HEK293 (cell line): ENCODE measurements around the gene PROSER3.

ENCODE experiments used
- BCL11B ChIP-seq: fragments of 450-650 bp; formaldehyde crosslinking; IDR thresholded peaks from 2 replicates; pipeline ENCODE4 v1.5.1; 2016; ENCODE audit warnings: low read depth, missing biosample characterization, missing genetic modification characterization
- KLF10 ChIP-seq: fragments of 450-650 bp; IDR thresholded peaks from 2 replicates; pipeline ENCODE4 v1.5.1; 2018; ENCODE audit warnings: missing biosample characterization, mild to moderate bottlenecking, missing genetic modification characterization
- KLF16 ChIP-seq: fragments of 450-650 bp; formaldehyde crosslinking; IDR thresholded peaks from 2 replicates; pipeline ENCODE4 v1.5.1; 2017; ENCODE audit warnings: missing biosample characterization, missing genetic modification characterization
- PRDM4 ChIP-seq: fragments of 450-650 bp; formaldehyde crosslinking; IDR thresholded peaks from 2 replicates; pipeline ENCODE4 v1.5.1; 2017; ENCODE audit warnings: missing biosample characterization, missing genetic modification characterization
- SP3 ChIP-seq: fragments of 450-650 bp; formaldehyde crosslinking; IDR thresholded peaks from 2 replicates; pipeline ENCODE4 v1.5.1; 2016; ENCODE audit warnings: missing biosample characterization, missing genetic modification characterization
- TSHZ1 ChIP-seq: fragments of 450-650 bp; formaldehyde crosslinking; IDR thresholded peaks from 2 replicates; pipeline ENCODE4 v1.5.1; 2016; ENCODE audit warnings: missing biosample characterization, missing genetic modification characterization, borderline replicate concordance
- ZBTB10 ChIP-seq: fragments of 450-650 bp; formaldehyde crosslinking; IDR thresholded peaks from 2 replicates; pipeline ENCODE4 v1.5.1; 2016; ENCODE audit warnings: missing biosample characterization, missing genetic modification characterization
- ZBTB49 ChIP-seq: fragments of 450-650 bp; formaldehyde crosslinking; IDR thresholded peaks from 2 replicates; pipeline ENCODE4 v1.5.1; 2016; ENCODE audit warnings: missing biosample characterization, missing genetic modification characterization, low read depth
- ZFP37 ChIP-seq: fragments of 450-650 bp; formaldehyde crosslinking; IDR thresholded peaks from 2 replicates; pipeline ENCODE4 v1.5.1; 2016; ENCODE audit warnings: missing biosample characterization, missing genetic modification characterization
- ZNF221 ChIP-seq: fragments of 450-650 bp; formaldehyde crosslinking; IDR thresholded peaks from 2 replicates; pipeline ENCODE4 v1.5.1; 2017; ENCODE audit warnings: missing biosample characterization, missing genetic modification characterization, borderline replicate concordance
- ZNF280C ChIP-seq: fragments of 450-650 bp; formaldehyde crosslinking; IDR thresholded peaks from 2 replicates; pipeline ENCODE4 v1.5.1; 2016; ENCODE audit warnings: missing biosample characterization, missing genetic modification characterization
- ZNF362 ChIP-seq: fragments of 450-650 bp; formaldehyde crosslinking; IDR thresholded peaks from 2 replicates; pipeline ENCODE4 v1.5.1; 2016; ENCODE audit warnings: missing biosample characterization, missing genetic modification characterization
- ZNF416 ChIP-seq: fragments of 450-650 bp; formaldehyde crosslinking; IDR thresholded peaks from 2 replicates; pipeline ENCODE4 v1.5.1; 2016; ENCODE audit warnings: missing biosample characterization, missing genetic modification characterization
- ZNF501 ChIP-seq: fragments of 450-650 bp; formaldehyde crosslinking; IDR thresholded peaks from 2 replicates; pipeline ENCODE4 v1.5.1; 2016; ENCODE audit warnings: missing biosample characterization, missing genetic modification characterization
- ZNF580 ChIP-seq: fragments of 450-650 bp; formaldehyde crosslinking; IDR thresholded peaks from 2 replicates; pipeline ENCODE4 v1.5.1; 2016; ENCODE audit warnings: missing biosample characterization, missing genetic modification characterization
- ZNF610 ChIP-seq: fragments of 450-650 bp; formaldehyde crosslinking; IDR thresholded peaks from 2 replicates; pipeline ENCODE4 v1.5.1; 2016; ENCODE audit warnings: missing biosample characterization, missing genetic modification characterization, borderline replicate concordance
- ZNF624 ChIP-seq: fragments of 450-650 bp; formaldehyde crosslinking; IDR thresholded peaks from 2 replicates; pipeline ENCODE4 v1.5.1; 2017; ENCODE audit warnings: missing biosample characterization, missing genetic modification characterization
- ZNF768 ChIP-seq: fragments of 450-650 bp; formaldehyde crosslinking; IDR thresholded peaks from 2 replicates; pipeline ENCODE4 v1.5.1; 2018; ENCODE audit warnings: missing biosample characterization, mild to moderate bottlenecking, missing genetic modification characterization
- ZNF777 ChIP-seq: fragments of 450-650 bp; formaldehyde crosslinking; IDR thresholded peaks from 2 replicates; pipeline ENCODE4 v1.5.1; 2017; ENCODE audit warnings: missing biosample characterization, missing genetic modification characterization, borderline replicate concordance
- ZNF785 ChIP-seq: fragments of 450-650 bp; formaldehyde crosslinking; IDR thresholded peaks from 2 replicates; pipeline ENCODE4 v1.5.1; 2016; ENCODE audit warnings: missing biosample characterization, missing genetic modification characterization
- ZSCAN18 ChIP-seq: fragments of 450-650 bp; formaldehyde crosslinking; IDR thresholded peaks from 2 replicates; pipeline ENCODE4 v1.5.1; 2016; ENCODE audit warnings: missing biosample characterization, missing genetic modification characterization

PROSER3 gene

GRCh38 chr19:35716801-35717664, 40.9 kb upstream of the PROSER3 start (continued):
- TF ChIP-seq KLF16 (tag by site-specific recombination) (peak; percentile 96), ZBTB10 (peak; percentile 98), ZNF280C (tag by site-specific recombination) (no peak), ZNF777 (peak; percentile 90), ZNF610 (tag by site-specific recombination) (peak; percentile 95), KLF10 (tag by site-specific recombination) (peak; percentile 90), ZNF501 (tag by site-specific recombination) (peak; percentile 99), ZNF362 (tag by site-specific recombination) (no peak), ZSCAN18 (tag by site-specific recombination) (peak; percentile 85; the same call in 1 of the 2 replicates), PRDM4 (tag by site-specific recombination) (peak; percentile 95), ZBTB49 (no peak), TSHZ1 (peak; percentile 55; the same call in 1 of the 2 replicates), ZNF221 (0 out of 2 replicates have a peak, but pooled peaks have one; percentile 70), ZFP37 (tag by site-specific recombination) (peak; percentile 97), ZNF785 (tag by site-specific recombination) (peak; percentile 91; the same call in 1 of the 2 replicates), SP3 (tag by site-specific recombination) (peak; percentile 99), ZNF624 (tag by site-specific recombination) (no peak), ZNF580 (tag by site-specific recombination) (peak; percentile 92; the same call in 1 of the 2 replicates), ZNF768 (tag by site-specific recombination) (no peak), ZNF416 (tag by site-specific recombination) (peak; percentile 60; the same call in 1 of the 2 replicates), BCL11B (peak; percentile 79)
